HG02943 (cell line): ENCODE results near the gene PIGU.

Experiments
- ATAC-seq: cut with Tn5 transposase; IDR thresholded peaks from one replicate; pipeline ENCODE4 v1.9.1; 2021; ENCODE audit warnings: mild to moderate bottlenecking, low read depth, moderate library complexity; ENCODE audit not compliant: unreplicated experiment

PIGU gene

GRCh38 chr20:34581341-34582184 lies 95.3 kb downstream of the PIGU start:
- no peak for ATAC-seq

- ATAC-seq = peak; percentile 75
Measured at GRCh38 chr20:34579979-34580940, 96.6 kb downstream of the PIGU start.

DNA sequence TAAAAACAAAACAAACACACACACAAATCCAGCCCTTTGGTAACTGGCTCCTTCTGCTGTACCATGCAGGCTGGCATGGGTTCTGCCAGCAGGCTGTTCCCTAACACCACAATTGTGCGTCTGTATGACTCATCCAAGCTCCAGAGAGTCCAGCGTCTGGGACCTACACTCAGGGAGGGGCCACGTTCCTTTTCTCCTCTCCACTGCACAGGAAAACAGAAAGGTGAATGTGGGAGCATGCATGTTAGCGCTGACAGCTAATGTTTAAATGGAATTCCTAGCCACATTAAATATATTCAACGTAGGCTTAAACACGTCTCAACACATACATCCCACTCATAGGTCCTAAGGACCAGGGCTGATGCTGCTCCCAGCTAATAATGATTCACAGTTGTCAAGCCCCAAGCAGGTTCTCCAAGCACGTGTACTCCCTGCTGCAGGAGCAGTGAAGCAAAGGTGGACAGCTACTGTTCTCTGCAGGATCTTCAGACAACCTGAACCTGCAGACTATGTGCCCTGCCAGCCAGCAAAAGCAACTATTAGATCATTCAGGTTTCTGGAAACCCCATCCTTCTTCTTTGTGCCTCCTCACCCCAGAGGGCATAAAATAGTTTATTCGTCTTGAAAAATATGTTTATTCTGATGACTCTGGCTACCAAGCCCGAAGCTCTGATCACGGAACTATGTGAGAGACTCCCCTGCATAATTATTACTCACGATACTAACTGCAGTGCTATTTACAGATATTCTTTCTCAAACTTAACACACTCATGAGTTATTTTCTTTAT lies 97.5 kb downstream of the PIGU start:
- no peak for ATAC-seq

DNA sequence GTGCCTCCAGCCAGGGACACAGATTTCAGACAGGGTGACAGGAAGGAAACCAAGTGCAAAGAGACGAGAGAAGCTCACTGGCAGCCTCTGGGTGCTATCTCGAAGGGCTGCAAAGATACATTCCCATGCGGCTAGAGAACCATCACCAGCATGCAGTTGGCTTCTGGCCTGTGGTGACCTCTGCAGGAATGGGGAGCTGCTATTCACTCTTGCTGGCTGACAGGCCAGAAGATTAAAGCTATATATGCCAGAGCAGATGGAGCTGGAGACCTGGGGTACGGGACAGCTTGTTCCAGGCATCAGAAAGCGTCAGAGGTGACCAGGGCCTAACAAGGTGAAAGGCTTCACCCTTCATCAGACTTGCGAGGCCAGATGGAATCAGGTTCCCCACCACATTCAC lies 98.4 kb downstream of the PIGU start:
- no peak for ATAC-seq

DNA sequence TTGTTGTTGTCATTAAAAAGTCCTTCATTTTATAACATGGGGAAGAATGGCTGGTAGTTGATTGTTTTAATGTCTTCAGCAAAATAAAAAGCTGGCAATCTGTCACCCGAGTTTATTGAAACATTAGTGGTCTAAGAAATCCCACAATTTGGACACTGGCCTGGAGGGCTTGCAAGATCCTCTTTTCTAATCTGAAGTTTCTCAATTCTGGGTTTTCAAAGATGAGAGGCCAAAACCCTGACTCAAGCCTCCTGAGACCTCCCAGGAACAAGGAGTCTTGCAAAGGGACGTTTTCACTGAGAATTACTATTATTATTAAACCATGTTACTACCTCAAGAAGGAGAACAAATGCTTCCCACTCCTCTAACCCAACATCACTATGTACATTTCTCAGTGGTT lies 98.9 kb downstream of the PIGU start:
- no peak for ATAC-seq

DNA sequence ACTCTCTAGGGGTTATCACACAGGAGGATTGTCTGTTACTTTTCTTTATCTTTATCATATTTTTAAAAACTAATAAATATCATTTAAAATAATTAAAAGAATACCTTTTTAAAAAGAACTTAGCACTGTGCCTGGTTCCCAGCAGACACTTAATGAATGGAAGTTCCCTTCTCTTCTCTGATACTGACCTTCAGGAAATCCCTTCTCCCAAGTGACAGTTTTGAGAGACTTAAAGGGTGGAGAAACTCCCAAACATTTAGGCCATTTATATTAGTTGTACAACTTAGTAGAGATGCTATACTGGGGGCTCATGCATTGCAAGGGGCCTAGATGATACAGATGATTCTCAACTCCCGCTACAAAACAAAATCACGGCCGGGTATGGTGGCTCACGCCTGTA lies 99.8 kb downstream of the PIGU start:
- ATAC-seq = no peak

- ATAC-seq = no peak
Measured at GRCh38 chr20:34575756-34576155, 101.1 kb downstream of the PIGU start.

GRCh38 chr20:34575271-34575670 lies 101.6 kb downstream of the PIGU start:
- no peak for ATAC-seq

DNA sequence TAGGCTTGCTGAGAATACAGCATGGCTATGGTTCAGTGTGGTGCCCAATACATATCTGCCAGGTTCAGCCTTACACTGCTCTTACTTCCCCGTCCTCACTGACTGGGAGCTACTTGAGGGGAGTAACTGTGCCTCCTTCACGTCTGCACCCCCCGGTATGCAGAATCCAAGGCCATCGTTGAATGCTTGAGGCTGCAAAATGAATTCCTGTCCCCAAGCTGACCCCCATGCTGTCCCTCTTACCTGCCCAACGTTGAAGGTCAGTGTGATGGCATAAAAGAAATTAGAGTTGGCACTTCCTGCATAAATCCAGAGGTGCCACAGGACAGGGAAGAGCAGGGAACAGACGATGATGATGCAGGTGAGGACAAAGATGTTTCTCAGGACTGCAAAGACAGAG lies 102.0 kb downstream of the PIGU start:
- ATAC-seq = no peak

DNA sequence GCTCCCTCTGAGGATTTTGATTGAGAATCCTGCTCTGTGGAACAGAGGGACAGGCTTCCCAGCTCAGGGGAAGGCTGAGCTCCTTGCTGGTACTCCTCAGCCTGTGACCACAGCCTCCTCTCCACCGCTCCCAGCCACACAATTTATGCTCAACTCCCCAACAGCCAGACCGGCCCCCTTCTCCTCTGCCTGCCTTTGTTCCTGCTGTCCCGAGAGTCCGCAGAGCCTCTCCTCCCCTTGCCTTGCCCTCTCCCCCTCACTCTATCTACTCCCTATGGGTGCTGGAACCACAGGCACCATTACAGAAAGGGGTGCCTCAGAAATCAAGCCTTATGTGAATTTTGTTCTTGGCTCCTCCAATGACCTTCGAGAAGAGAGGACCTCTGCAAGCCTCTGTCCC lies 102.5 kb downstream of the PIGU start:
- no peak for ATAC-seq

DNA sequence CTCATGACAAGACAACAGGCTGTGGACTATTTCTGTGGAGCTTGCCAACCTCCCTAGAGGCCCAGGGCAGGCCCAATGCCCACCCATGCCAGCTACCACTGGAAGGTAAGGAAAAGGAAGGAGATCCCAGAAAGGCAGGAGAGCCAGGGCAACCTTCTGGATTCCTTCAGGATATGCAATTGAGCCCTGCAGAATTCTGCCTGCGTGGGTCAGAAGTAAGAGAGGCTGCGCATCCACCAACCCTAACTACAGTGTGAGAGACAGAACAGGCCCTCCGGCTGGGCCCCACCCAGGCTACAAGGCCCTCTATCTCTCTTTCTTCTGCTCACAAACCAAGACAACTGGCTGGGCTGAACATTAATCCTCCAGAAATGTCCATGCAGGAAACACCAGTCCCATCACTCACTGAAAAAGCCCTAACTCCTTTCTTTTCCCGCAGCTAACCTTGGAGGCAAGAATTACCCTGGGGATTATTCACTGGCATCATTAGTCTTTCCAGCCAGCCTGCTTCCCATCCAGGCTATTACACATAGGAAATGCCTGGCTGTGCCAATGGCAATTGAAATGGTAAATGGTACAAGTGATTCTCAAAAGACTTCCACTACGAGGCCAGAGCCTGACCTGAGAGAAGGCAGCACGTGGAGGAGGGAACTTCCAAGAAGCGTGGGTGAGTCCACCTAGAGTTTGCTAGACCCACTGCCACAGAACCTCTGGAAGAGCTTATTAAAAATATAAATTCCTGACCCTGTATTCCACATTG lies 103.2 kb downstream of the PIGU start:
- ATAC-seq = no peak

DNA sequence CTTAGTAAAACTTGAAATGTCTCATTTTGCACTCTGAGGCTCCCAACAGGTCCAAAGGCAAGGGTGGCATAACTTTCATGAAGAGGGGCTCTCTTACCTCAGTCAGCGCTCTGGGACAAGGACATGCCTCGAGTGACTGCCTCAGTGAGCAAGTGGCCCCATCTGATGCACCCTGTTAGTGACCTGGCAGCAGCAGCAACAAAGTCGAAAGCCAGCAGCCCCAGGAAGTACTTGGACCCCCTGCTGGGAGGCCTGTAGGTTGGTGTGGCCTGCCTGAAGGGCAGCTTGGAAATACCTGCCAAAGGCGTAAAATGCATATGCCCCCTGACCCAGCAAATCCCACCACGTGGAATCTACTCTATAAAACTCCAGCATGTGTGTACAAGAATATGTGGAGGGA lies 105.1 kb downstream of the PIGU start:
- ATAC-seq = no peak

DNA sequence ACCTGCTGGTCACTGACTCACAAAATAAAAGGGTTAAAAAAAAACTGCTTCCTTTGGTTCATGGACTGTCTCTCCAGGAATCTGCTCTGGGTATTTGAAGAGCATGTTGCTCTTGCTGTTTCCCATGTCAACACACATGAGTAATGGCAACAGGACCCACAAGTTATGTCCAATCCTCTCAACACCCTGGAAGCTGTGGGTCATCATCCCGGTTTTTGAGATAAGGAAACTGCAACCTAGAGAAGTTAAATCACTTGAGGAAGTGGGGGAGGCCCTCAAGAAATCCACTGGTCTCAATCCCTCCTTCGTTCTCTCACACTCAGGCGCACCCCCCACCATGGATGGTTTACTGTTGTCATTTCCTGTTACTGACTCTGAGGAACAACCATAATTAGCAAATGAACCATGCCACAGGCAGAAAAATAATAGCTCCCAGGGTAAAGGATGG lies 106.0 kb downstream of the PIGU start:
- no peak for ATAC-seq

DNA sequence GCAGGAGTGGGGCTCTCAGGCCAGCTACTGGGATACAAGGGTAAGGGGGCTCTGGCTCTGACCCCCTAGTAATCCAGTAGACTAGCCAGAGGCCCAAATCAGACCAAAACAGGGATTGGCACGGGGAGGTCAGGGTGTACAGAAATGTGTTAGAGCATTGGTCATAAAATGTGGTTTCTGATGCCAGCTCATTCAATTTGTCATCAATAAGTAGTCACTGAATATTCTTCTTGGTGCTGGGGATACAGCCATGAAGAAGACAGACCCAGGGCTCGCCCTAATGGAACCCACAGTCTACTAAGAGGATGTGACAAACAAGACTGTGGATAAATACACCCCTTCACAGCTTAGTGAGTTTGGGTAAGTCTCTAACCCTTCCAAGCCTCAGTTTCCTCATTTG lies 107.3 kb downstream of the PIGU start:
- no peak for ATAC-seq

GRCh38 chr20:34567892-34568865 lies 108.7 kb downstream of the PIGU start:
- ATAC-seq = no peak

- no peak for ATAC-seq
Measured at GRCh38 chr20:34566978-34567891, 109.7 kb downstream of the PIGU start.

DNA sequence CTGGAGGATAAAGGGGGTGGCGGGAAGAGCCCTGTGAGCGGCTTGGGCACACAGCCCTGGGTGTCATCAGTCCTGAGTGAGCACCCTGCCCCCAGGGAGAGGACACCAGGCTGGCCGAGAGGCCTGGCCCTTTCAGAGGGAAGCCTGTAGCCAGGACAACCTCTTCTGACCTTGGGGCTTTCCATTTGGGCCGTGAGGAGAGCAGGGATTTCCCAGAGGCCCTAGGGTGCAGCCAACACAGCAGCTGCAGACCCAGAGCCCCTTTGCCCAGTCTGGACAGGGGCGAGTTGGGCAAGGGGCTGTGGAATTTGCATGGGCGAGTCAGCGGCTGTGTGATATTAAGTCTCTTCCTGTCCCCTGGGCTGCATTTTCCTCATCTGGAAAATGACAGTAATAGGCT lies 112.1 kb downstream of the PIGU start:
- no peak for ATAC-seq

DNA sequence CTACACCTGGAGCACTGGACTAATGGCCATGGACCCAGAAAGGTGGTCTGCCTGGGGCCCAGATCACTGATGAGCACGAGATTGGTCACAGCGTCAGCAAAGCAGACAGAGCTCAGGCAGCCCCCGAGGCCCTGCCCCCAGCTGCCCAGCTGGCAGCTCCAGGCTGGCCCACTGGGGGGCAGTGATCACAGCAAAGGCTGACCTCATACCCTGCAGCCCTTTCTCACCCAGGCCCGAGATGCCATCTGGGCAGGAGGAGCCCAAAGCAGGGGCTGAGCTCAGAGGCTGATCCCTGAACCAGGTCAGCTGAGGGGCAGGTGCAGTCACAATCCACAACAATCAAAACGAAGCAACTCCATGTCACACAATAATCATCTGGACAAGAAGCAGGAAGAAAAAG lies 114.3 kb downstream of the PIGU start:
- ATAC-seq = no peak
